ENCODE measurements around the gene AJAP1. TPM values are rescaled to one million over a fixed set of nuclear protein-coding genes. Genes with fewer than 3 reads are reported as not detected.

AJAP1 gene
- total RNA-seq, 3 donors from 2014 or later = 0.09 to 1.1 (median 0.17) TPM

DNA sequence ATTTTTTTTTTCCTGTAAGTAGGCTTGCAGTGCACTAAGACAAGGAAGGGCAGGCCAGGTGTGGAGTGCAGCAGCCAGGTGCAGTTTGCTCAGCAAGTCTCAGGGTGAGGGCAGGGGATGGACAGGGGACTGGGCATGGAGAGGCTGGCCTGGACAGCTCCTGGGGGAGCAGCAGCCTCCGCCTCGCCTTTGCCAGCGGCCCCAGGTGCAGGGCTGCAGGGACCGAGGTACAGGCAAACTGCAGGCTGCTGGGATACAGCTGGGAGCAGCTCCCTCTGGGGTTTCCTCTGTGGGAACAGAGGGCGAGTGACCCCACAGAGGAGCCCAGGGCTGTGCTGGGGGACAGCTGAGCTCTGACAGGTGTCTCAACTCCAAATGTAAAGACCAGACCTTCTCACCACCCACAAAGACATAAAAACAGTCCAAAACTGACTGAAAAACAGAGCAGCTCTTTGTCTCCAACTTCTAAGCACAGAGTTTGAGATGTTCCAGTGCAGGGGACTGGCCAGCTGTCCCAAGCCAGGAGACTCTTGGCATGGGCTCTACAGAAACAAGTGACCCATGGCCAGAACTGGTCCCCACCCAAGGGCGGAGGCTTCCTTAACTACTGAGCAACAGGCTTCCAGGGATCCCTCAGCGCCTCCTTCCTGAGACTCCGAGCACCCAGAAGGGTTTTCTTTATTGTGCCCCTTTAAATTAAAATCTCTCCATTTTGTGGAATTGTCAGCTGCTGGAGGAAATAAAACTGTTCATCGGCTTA is 27.7 kb upstream of the AJAP1 start:
- DNase-seq = no peak
- H3K4me1 ChIP-seq (ENCODE audit: low read depth) = no peaks in the 10 kb centered on the region
- intact Hi-C loops (cut with DNase I, micrococcal nuclease) = no loop called here
- TF ChIP-seq, protein P1, sequence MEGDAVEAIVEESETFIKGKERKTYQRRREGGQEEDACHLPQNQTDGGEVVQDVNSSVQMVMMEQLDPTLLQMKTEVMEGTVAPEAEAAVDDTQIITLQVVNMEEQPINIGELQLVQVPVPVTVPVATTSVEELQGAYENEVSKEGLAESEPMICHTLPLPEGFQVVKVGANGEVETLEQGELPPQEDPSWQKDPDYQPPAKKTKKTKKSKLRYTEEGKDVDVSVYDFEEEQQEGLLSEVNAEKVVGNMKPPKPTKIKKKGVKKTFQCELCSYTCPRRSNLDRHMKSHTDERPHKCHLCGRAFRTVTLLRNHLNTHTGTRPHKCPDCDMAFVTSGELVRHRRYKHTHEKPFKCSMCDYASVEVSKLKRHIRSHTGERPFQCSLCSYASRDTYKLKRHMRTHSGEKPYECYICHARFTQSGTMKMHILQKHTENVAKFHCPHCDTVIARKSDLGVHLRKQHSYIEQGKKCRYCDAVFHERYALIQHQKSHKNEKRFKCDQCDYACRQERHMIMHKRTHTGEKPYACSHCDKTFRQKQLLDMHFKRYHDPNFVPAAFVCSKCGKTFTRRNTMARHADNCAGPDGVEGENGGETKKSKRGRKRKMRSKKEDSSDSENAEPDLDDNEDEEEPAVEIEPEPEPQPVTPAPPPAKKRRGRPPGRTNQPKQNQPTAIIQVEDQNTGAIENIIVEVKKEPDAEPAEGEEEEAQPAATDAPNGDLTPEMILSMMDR (IDR thresholded peaks at IDR 0.05) = no peak
- no peak for ATAC-seq
- H3K4me3 ChIP-seq = no peak overlapping the region
- no peaks in the 10 kb centered on the region for H3K36me3 ChIP-seq (ENCODE audit: low read depth)
- no peaks in the 10 kb centered on the region for H3K9me3 ChIP-seq

DNA sequence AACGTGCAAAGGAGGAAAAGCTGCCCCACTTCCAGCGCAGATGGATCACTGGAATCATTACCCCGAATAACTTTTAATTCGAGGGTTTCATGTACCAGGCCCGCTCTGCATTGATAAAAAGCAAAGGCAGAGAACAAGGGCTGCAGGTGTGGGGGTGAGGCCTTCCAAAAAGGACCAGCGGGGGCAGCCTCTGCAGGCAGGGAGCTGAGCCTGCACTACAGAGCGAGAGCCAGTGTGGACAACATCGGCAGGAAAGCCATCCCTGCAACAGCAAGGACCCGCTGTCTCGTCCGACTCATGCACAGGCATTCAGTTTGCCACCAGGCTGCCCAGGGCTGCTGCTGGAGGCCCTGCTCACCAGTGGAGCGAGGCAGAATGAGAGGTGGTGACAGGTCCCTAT is 27.1 kb upstream of the AJAP1 start:
- intact Hi-C loops (cut with DNase I, micrococcal nuclease) = no loop called here
- Histone ChIP-seq H3K4me3 (no peak overlapping the region), H3K36me3 (ENCODE audit: low read depth) (no peaks in the 10 kb centered on the region), H3K9me3 (no peaks in the 10 kb centered on the region), H3K4me1 (ENCODE audit: low read depth) (no peaks in the 10 kb centered on the region)
- DNase-seq = no peak
- TF ChIP-seq, protein P1 (IDR thresholded peaks at IDR 0.05) = no peak
- ATAC-seq = no peak

DNA sequence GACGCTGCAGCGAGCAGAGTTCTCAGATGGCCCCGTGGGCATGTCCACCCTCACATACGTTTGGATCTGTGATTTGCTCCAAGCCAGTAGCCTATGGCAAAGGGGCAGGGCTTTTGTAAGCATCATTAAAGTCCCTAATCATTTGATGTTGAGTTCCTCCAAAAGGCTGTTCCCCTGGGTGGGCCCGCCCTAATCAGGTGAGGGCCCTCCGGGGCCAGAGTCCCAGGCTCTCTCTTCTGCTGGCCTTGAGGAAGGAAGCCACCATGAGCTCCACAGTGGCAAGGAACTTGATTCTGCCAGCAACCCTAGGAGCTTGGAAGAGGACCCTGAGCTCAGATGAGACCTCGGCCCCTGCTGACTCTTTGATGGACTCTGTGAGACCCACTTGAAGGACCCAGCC is 25.4 kb upstream of the AJAP1 start:
- TF ChIP-seq, protein P1 (IDR thresholded peaks at IDR 0.05) = no peak
- intact Hi-C loops (cut with DNase I, micrococcal nuclease) = no loop called here

DNA sequence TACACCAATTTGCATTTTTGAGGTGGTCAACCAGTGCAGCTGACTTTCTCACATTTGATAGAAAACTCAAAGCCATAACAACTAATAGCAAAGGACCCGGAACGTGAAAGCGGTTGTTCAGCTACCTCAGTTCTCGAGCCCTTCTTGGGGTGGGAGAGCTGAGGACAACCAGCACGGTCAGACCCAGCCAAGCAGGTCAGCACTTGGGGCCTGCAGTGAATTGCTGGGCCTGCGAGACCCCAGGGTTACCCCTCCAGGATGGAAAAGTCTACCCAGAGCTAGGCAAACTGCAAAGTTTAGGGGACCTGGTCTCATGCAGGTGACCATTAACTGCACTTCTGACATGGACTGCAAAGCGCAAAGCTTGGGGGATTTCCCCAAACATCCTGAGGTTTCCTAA is 23.8 kb upstream of the AJAP1 start:
- Histone ChIP-seq H3K9me3 (no peaks in the 10 kb centered on the region), H3K36me3 (ENCODE audit: low read depth) (no peaks in the 10 kb centered on the region)
- ATAC-seq = no peak

More for the DNA sequence above, 25.4 kb upstream of the AJAP1 start:
- DNase-seq (no peak), ATAC-seq (no peak)
- no peaks in the 10 kb centered on the region for H3K36me3 ChIP-seq (ENCODE audit: low read depth)
- H3K9me3 ChIP-seq = no peaks in the 10 kb centered on the region
- no peak overlapping the region for H3K4me3 ChIP-seq
- H3K4me1 ChIP-seq (ENCODE audit: low read depth) = no peaks in the 10 kb centered on the region

DNA sequence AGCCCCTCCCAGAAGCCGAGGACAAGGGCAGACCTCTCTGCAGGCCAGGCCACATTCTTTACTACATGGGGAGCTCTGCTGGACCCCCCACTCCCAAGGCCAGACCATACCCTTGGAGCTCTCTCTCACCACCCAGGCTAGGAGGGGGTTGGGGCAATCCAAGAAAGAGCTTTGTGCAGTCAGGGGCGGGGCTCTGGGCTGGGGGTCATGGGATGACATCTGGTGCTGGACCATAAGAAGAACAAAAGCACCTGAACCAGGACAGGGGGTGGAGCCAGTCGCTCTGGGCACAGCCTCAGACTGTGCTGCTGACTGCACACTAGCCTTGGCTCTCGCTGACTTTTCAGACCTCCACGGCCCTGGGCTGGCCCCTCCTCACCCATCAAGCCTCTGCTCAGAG is 23.1 kb upstream of the AJAP1 start:
- H3K9me3 ChIP-seq = no peaks in the 10 kb centered on the region
- ATAC-seq (no peak), DNase-seq (no peak)
- TF ChIP-seq, protein P1 (IDR thresholded peaks at IDR 0.05) = no peak
- H3K4me3 ChIP-seq = no peak overlapping the region
- H3K36me3 ChIP-seq (ENCODE audit: low read depth) = no peaks in the 10 kb centered on the region
- intact Hi-C loops (cut with DNase I, micrococcal nuclease) = no loop called here
- H3K4me1 ChIP-seq (ENCODE audit: low read depth) = no peaks in the 10 kb centered on the region

More for the DNA sequence above, 23.8 kb upstream of the AJAP1 start:
- H3K4me3 ChIP-seq = no peak overlapping the region
- intact Hi-C loops (cut with DNase I, micrococcal nuclease) = no loop called here
- TF ChIP-seq, protein P1 (IDR thresholded peaks at IDR 0.05) = no peak
- H3K4me1 ChIP-seq (ENCODE audit: low read depth) = no peaks in the 10 kb centered on the region
- DNase-seq = no peak
